Measurements from ENCODE around the gene EFCC1. TPM values are rescaled to one million over a fixed set of nuclear protein-coding genes. Genes with fewer than 3 reads are reported as not detected.
"Not testable (repeated sequence)": the region's sequence is repeated elsewhere in the genome, so short reads cannot be mapped to it uniquely, and the experiment has no call there.

Gene EFCC1
- total RNA-seq, 1 donor from 2014 or later: 0.60 TPM

- Mint-ChIP-seq H3K9me3 (ENCODE audit: low read depth) (peaks cover 4% of the 10 kb centered on the region), H3K4me1 (ENCODE audit: low read depth) (peaks cover 3% of the 10 kb centered on the region), H3K27me3 (peaks cover 6% of the 10 kb centered on the region), H3K36me3 (ENCODE audit: insufficient read depth) (no peaks in the 10 kb centered on the region), H3K4me3 (ENCODE audit: low read depth) (no peak overlapping the region), H3K27ac (no peak overlapping the region)
- no peak for TF ChIP-seq CTCF (IDR thresholded peaks at IDR 0.05; ENCODE audit: unreplicated experiment)
- DNase-seq (ENCODE audit: low spot score, unreplicated experiment): no peak
Measured at GRCh38 chr3:129068291-129068886, 67.3 kb downstream of the EFCC1 start.

GRCh38 chr3:129069313-129070085, 68.4 kb downstream of the EFCC1 start:
- H3K4me1 Mint-ChIP-seq (ENCODE audit: low read depth); H3K27me3 Mint-ChIP-seq; H3K36me3 Mint-ChIP-seq (ENCODE audit: insufficient read depth); DNase-seq (ENCODE audit: low spot score, unreplicated experiment); H3K4me3 Mint-ChIP-seq (ENCODE audit: low read depth); H3K9me3 Mint-ChIP-seq (ENCODE audit: low read depth); H3K27ac Mint-ChIP-seq: not testable (repeated sequence)

GRCh38 chr3:129070086-129070885, 69.2 kb downstream of the EFCC1 start:
- Mint-ChIP-seq H3K4me3 (ENCODE audit: low read depth) (no peak overlapping the region), H3K4me1 (ENCODE audit: low read depth) (peaks cover 3% of the 10 kb centered on the region), H3K9me3 (ENCODE audit: low read depth) (peaks cover 4% of the 10 kb centered on the region), H3K27me3 (peaks cover 3% of the 10 kb centered on the region), H3K36me3 (ENCODE audit: insufficient read depth) (no peaks in the 10 kb centered on the region), H3K27ac (no peak overlapping the region)
- no peak for TF ChIP-seq CTCF (IDR thresholded peaks at IDR 0.05; ENCODE audit: unreplicated experiment)
- DNase-seq (ENCODE audit: low spot score, unreplicated experiment): no peak

GRCh38 chr3:129077222-129077621, 76.1 kb downstream of the EFCC1 start:
- Mint-ChIP-seq H3K4me1 (ENCODE audit: low read depth) (no peaks in the 10 kb centered on the region), H3K9me3 (ENCODE audit: low read depth) (no peaks in the 10 kb centered on the region), H3K27me3 (no peaks in the 10 kb centered on the region), H3K27ac (no peak overlapping the region), H3K4me3 (ENCODE audit: low read depth) (no peak overlapping the region), H3K36me3 (ENCODE audit: insufficient read depth) (no peaks in the 10 kb centered on the region)
- DNase-seq (ENCODE audit: low spot score, unreplicated experiment): no peak
- TF ChIP-seq CTCF (IDR thresholded peaks at IDR 0.05; ENCODE audit: unreplicated experiment): no peak

GRCh38 chr3:129078510-129078909, 77.4 kb downstream of the EFCC1 start:
- no peaks in the 10 kb centered on the region for H3K4me1 Mint-ChIP-seq (ENCODE audit: low read depth)
- H3K27me3 Mint-ChIP-seq: no peaks in the 10 kb centered on the region
- H3K4me3 Mint-ChIP-seq (ENCODE audit: low read depth): no peak overlapping the region
- no peak overlapping the region for H3K27ac Mint-ChIP-seq
- no peaks in the 10 kb centered on the region for H3K9me3 Mint-ChIP-seq (ENCODE audit: low read depth)
- TF ChIP-seq CTCF (IDR thresholded peaks at IDR 0.05; ENCODE audit: unreplicated experiment): no peak
- DNase-seq (ENCODE audit: low spot score, unreplicated experiment): no peak
- H3K36me3 Mint-ChIP-seq (ENCODE audit: insufficient read depth): no peaks in the 10 kb centered on the region

All from progenitor cell of endocrine pancreas (in vitro differentiated cells).